A673 (cell line): ENCODE measurements around the gene PTPN14. TPM values are rescaled to one million over a fixed set of nuclear protein-coding genes. Genes with fewer than 3 reads are reported as not detected.

Experiments used
- BruUV-seq: library from RNA; stranded (reverse); fragments of 400-500 nt; replicated peaks from 2 replicates; lab custom pipeline; 2021; lab: Mats Ljungman, UMichigan
- CTCF ChIA-PET: fragments of 300-600 bp; sonication (Branson Sonifier 250); formaldehyde crosslinking; loops from one replicate; lab custom pipeline; 2022; ENCODE audit warnings: antibody characterized with exemption; lab: Charles Lee
- POLR2A ChIA-PET: fragments of 300-600 bp; sonication (Branson Sonifier 250); formaldehyde crosslinking; loops from one replicate; lab custom pipeline; 2022; ENCODE audit warnings: antibody characterized with exemption; ENCODE audit not compliant: low non-redundant PET; lab: Charles Lee
- DNase-seq: peaks from one replicate; pipeline ENCODE4 v3.0.0-alpha.2; 2015; ENCODE audit warnings: low spot score
- H3K27ac ChIP-seq: fragments of 200-600 bp; sonication (generic); 2 replicates; pipeline ENCODE4 v1.5.1; 2016; ENCODE audit warnings: mixed run types, low read depth, mild to moderate bottlenecking, mixed read lengths, antibody characterized with exemption, low read length; ENCODE audit not compliant: poor library complexity, severe bottlenecking
- H3K27me3 ChIP-seq: fragments of 200-600 bp; sonication (generic); replicated peaks from 2 replicates; pipeline ENCODE4 v1.6.1; 2017; ENCODE audit warnings: mixed run types, low read depth, mild to moderate bottlenecking, mixed read lengths, antibody characterized with exemption, low read length; ENCODE audit not compliant: insufficient read depth, poor library complexity
- H3K36me3 ChIP-seq: fragments of 200-600 bp; sonication (generic); 2 replicates; pipeline ENCODE4 v1.6.1; 2016; ENCODE audit warnings: mixed run types, mild to moderate bottlenecking, mixed read lengths, antibody characterized with exemption, low read length; ENCODE audit not compliant: insufficient read depth, poor library complexity, severe bottlenecking
- H3K4me1 ChIP-seq: fragments of 200-600 bp; sonication (generic); 2 replicates; pipeline ENCODE4 v1.6.1; 2017; ENCODE audit warnings: mixed run types, mild to moderate bottlenecking, mixed read lengths, antibody characterized with exemption, low read length; ENCODE audit not compliant: insufficient read depth, poor library complexity, severe bottlenecking
- H3K4me3 ChIP-seq: fragments of 200-600 bp; sonication (generic); 2 replicates; pipeline ENCODE4 v1.5.1; 2016; ENCODE audit warnings: low read depth, mixed run types, mild to moderate bottlenecking, mixed read lengths, low read length; ENCODE audit not compliant: poor library complexity, severe bottlenecking
- H3K9me3 ChIP-seq: fragments of 200-600 bp; sonication (generic); 2 replicates; pipeline ENCODE4 v1.6.1; 2016; ENCODE audit warnings: mixed run types, low read depth, mild to moderate bottlenecking, mixed read lengths, antibody characterized with exemption, low read length; ENCODE audit not compliant: poor library complexity, severe bottlenecking
- EZH2 ChIP-seq: fragments of 200-600 bp; sonication (generic); IDR thresholded peaks from 2 replicates; pipeline ENCODE4 v1.6.1; 2017; ENCODE audit warnings: borderline replicate concordance, low read depth, mild to moderate bottlenecking, mixed read lengths, antibody characterized with exemption, low read length; ENCODE audit not compliant: poor library complexity, severe bottlenecking
- intact Hi-C: fragments of 100-400 bp; cut with micrococcal nuclease; formaldehyde crosslinking; loops from one replicate; pipeline ENCODE4 v1.10.0; 2022; ENCODE audit not compliant: unreplicated experiment
- total RNA-seq: library from RNA; stranded (reverse); gene quantifications from 2 replicates; pipeline ENCODE4 v1.2.3, GENCODE V29; 2021
- TF ChIP-seq, protein P1 (sequence below): fragments of 300-800, 200-600 bp; sonication (generic); conservative IDR thresholded peaks from 2 replicates; pipeline ENCODE4 v1.5.1; 2017; ENCODE audit warnings: low read depth, mild to moderate bottlenecking, antibody characterized with exemption, low read length, moderate library complexity, mixed read lengths

PTPN14 gene
- total RNA-seq, 1 experiment from 2014 or later, result 114 TPM

DNA sequence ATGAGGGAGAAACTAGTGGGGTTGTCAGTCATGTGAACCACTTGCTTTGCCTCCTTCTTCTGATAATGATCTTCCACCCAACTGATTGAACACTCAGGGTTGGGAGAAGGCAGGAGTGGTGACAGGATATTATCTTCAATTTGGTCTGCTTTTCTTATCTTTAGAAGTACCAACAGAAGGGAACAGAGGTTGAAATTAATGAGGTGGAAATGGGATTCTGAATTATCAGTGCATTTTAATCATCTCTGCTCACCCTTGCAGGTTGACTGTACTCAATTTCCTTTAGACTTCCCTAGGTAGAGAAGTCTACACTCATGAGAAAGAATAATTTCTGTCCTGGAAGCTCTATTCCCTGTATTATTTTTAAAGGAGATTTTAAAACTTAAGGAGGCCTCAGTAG, 19.9 kb upstream of the PTPN14 start:
- peaks cover 37% of the 10 kb centered on the region for H3K4me1 ChIP-seq
- H3K27me3 ChIP-seq, result no peaks in the 10 kb centered on the region
- H3K4me3 ChIP-seq, result no peak overlapping the region
- POLR2A ChIA-PET, result no interaction called here
- no peaks in the 10 kb centered on the region for H3K36me3 ChIP-seq
- TF ChIP-seq, protein P1, sequence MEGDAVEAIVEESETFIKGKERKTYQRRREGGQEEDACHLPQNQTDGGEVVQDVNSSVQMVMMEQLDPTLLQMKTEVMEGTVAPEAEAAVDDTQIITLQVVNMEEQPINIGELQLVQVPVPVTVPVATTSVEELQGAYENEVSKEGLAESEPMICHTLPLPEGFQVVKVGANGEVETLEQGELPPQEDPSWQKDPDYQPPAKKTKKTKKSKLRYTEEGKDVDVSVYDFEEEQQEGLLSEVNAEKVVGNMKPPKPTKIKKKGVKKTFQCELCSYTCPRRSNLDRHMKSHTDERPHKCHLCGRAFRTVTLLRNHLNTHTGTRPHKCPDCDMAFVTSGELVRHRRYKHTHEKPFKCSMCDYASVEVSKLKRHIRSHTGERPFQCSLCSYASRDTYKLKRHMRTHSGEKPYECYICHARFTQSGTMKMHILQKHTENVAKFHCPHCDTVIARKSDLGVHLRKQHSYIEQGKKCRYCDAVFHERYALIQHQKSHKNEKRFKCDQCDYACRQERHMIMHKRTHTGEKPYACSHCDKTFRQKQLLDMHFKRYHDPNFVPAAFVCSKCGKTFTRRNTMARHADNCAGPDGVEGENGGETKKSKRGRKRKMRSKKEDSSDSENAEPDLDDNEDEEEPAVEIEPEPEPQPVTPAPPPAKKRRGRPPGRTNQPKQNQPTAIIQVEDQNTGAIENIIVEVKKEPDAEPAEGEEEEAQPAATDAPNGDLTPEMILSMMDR, result no peak
- TF ChIP-seq EZH2, result no peak
- CTCF ChIA-PET, result no interaction called here
- BruUV-seq, result no TSS peak
- intact Hi-C loops, result no loop called here
- no peak overlapping the region for H3K27ac ChIP-seq
- H3K9me3 ChIP-seq, result peaks cover 8% of the 10 kb centered on the region
- DNase-seq, result no peak

DNA sequence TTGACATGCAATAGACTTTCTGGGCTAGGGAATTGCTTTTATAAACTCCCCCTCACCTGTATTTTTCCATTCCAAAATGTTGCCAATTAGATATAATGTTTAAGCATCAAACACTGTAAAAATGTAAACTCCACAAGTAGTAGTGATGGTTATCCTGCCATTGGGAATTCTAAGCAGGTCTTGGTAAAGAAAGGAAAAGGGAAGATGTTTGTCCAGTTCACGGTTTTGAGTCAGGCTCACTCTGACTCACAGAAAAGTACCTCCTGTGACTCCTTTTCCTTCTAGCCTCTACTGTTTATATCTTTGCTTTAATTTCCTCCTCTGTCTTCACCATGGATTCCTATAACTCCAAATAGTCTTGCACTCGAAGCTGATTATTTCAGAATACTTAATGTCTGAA, 19.0 kb upstream of the PTPN14 start:
- Histone ChIP-seq H3K4me3 (no peak overlapping the region), H3K9me3 (no peaks in the 10 kb centered on the region), H3K27me3 (no peaks in the 10 kb centered on the region), H3K27ac (no peak overlapping the region), H3K36me3 (no peaks in the 10 kb centered on the region), H3K4me1 (peaks cover 37% of the 10 kb centered on the region)
- BruUV-seq, result no TSS peak
- intact Hi-C loops, result no loop called here
- CTCF ChIA-PET, result no interaction called here
- POLR2A ChIA-PET, result no interaction called here
- DNase-seq, result no peak
- TF ChIP-seq, protein P1, result no peak
- no peak for TF ChIP-seq EZH2

DNA sequence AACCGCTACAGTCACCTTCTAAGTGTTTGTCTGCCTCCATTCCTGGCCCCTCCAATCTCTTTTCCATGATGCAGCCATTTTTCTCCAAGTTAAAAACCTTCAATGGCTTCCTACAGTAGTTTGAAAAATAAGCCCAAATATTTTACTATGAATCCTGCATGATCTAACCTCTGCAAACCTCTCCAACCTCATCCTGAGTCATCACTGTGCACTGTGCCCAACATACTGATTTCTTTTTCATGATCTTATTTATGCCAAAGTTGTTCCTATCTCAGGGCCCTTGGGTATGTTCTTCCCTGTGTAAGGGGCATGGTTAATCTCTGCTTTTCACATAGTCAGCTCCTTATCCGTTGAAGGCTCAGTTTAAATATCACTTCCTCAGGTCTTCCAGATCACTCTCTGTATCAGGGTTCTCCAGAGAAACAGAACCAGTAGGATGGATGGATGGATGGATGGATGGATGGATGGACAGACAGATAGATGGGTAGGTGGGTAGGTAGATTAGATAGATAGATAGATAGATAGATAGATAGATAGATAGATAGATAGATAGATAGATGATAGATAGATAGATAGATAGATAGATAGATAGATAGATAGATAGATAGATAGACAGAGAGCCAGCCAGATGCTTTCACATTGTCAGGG, 18.1 kb upstream of the PTPN14 start:
- CTCF ChIA-PET, result no interaction called here
- no peak overlapping the region for H3K27ac ChIP-seq
- no peak for TF ChIP-seq EZH2
- TF ChIP-seq, protein P1, result no peak

More for the DNA sequence above, 18.1 kb upstream of the PTPN14 start:
- POLR2A ChIA-PET, result no interaction called here
- H3K4me3 ChIP-seq, result no peak overlapping the region
- intact Hi-C loops, result no loop called here
- no peak for DNase-seq
- no TSS peak for BruUV-seq
- H3K27me3 ChIP-seq, result no peaks in the 10 kb centered on the region
- H3K4me1 ChIP-seq, result peaks cover 35% of the 10 kb centered on the region
- H3K9me3 ChIP-seq, result no peaks in the 10 kb centered on the region
- no peaks in the 10 kb centered on the region for H3K36me3 ChIP-seq
